HG02763 (cell line): Measurements from ENCODE around the gene NAT10.

ENCODE experiments used
- ATAC-seq: cut with Tn5 transposase; IDR thresholded peaks from one replicate; pipeline ENCODE4 v1.9.1; 2021; ENCODE audit warnings: mild to moderate bottlenecking, moderate library complexity; ENCODE audit not compliant: unreplicated experiment

Gene NAT10

DNA sequence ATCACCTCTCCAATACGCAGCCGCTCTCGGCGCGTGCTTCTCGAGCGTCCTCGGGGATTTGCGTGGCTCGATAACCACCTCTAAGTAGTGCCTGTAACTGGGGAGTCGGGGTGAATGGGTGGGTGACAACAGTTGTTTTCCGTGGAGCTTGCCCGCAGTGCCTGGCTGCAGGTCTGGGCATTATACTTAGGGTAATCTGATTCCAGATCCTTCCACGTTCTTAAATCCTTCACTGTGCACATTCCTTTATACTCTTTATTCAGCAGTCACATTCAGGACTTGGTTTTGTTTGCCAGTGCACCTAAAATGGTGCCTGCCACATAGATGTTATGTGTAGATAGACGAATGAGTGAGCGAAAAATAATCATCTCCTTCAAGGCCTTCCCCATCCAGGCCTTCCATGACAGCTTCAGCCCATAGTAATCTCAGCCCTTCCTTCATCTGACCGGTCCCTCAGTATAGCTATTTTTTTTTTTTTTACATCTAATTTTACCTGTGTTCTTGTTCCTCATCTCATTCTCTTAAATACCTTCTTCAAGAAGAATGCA is 602 bp downstream of the NAT10 start:
- no peak for ATAC-seq

- no peak for ATAC-seq
Observed at GRCh38 chr11:34111722-34112270, 6.4 kb downstream of the NAT10 start.

DNA sequence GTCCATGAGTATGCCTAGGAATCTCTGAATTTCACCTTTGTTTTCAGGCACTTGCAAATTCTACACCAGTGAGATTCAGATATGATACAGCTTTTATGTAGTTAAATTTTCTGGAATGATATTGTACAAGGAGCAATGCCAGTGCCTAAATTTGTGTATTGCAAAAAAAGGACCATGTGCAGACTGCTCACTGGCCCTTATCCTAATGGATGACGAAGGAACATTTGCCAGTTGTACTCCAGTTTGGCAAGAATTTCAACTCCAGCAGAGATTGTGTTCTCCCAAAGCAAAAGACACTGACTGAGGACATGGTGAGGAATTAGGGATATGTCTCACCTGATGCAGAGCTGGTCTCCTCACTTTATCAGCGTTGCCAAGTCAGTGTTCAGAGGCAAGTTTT is 8.6 kb downstream of the NAT10 start:
- no peak for ATAC-seq

DNA sequence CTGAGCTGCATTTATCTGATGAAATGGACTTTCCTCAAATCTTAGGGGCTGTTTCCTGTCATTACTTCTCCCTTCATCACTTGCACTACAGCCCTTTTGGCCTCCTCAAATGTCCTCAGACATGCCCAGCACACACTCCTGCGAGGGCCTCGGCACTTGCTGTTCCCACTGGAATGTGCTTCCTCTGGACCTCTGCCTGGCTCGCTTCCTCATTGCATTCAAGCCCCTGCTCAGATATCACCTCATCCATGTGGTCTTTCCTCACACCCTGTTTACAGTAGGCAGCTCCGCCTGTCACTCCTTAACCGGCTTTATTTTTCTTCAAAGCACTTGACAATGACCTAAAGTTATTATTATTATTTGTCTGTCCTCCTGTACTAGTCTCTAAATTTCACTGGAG is 9.0 kb downstream of the NAT10 start:
- ATAC-seq = no peak

DNA sequence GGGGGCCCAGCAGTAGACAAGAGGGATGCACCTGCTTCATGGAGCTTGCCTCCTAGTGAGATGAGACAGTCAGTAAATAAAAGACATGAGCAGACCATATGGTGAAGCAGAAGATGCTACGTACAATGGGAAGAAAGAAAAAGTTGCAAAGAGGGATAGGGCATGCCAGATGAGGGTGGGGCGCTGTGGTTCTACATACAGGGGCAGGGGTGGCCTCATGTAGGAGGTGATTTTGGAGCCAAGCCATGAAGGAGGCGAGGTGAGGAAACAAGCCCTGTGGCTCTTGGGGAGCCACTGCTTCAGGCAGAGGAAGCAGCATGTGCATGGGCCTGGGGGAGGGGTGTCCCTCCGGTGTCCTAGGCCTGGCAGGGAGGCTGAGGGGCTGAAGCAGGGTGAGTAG is 15.2 kb downstream of the NAT10 start:
- ATAC-seq = no peak

DNA sequence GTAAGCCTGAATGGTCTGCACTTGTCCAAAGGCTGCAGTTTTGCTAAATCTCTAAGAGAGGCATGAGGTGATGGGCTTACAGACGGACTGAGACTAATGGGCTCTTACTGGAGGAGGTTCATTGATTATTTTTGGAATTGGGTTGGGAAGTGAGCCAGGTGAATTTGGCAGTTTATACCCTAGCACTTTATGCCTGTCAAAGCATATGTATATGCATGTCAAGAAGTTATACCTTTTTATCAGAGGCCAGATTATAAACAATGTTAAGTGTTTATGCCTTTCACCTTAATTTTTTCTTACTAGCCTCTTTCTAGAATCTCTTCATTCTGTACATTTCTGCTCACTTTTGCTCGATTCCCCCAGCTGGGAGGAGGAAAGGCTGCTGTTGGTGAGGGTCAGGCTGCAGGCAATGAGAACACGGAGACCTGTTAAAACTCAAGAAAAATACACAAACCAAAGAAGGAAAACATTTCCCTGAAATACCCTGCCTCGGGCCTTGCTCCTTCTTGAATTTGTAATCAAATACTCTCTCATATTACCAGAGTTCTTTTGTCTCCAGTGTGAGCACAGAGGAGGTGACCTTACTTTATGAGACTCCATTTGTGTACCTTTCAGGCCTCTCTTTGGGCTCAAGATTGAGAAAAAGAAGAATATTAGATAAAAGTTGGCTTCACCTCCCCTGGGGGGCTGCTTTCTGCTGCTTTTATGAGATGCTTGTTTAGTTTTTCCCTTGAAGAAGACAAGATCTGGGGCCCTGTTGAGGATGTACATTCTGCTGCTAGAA is 19.6 kb downstream of the NAT10 start:
- no peak for ATAC-seq

DNA sequence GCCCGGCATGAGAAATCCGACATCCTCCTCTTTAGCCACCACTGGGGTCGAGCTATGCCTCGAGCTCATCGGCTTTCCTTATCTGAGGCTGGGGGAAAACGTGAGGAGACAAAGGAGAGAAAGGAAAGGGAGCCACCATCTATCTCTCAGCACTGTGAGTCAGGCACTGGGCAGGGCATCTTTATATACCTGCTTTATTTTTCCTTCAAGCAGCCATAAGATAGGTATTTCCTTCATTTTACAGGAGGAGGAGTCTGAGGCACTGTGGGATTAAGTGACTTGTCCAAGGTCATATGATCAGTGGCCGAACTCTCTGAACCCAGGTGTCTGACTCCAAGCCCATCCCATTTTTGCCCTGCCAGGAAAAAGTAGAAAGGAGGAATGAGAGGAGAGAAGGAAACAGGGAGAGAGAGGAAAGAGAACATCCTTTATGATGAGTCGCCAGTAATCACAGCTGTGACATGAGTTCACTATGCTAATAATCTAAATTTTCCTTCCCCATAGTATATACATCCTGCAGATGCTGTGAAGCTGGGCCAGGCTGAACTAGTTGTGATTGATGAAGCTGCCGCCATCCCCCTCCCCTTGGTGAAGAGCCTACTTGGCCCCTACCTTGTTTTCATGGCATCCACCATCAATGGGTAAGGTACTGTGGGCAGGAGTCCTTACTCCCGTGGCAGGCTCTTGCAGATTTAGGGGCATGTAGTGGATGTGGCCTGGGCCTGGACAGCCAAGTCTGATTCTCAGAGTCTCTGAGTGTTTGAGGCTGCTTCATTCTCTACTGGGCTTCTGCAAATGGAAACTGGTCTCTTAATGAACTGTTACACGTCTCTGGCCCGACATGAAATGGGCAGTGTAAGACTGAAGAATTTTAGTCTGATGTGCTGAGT is 21.8 kb downstream of the NAT10 start:
- no peak for ATAC-seq

DNA sequence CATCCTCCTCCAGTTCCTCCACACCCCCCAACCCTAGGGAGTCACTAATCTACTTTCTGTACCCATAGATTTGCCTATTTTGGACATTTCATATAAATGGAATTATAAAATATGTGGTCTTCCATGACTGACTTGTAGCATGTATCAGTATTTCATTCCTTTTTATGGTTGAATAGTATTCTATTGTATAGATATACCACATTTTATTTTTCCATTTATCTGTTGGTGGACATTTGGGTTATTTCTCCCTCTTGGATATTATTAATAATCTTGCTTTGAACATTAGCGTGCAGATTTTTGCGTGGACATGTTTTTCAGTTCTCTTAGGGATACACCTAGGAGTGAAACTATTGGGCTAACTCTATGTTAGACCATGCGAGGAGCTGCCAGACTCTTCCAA is 23.4 kb downstream of the NAT10 start:
- ATAC-seq = no peak

GRCh38 chr11:34132261-34132965 is 27.0 kb downstream of the NAT10 start:
- no peak for ATAC-seq

- ATAC-seq = no peak
Observed at GRCh38 chr11:34134765-34135164, 29.3 kb downstream of the NAT10 start.

GRCh38 chr11:34135439-34135838 is 30.0 kb downstream of the NAT10 start:
- ATAC-seq = no peak

- ATAC-seq = no peak
Observed at GRCh38 chr11:34136420-34136819, 31.0 kb downstream of the NAT10 start.

GRCh38 chr11:34139346-34139745 is 33.9 kb downstream of the NAT10 start:
- no peak for ATAC-seq

DNA sequence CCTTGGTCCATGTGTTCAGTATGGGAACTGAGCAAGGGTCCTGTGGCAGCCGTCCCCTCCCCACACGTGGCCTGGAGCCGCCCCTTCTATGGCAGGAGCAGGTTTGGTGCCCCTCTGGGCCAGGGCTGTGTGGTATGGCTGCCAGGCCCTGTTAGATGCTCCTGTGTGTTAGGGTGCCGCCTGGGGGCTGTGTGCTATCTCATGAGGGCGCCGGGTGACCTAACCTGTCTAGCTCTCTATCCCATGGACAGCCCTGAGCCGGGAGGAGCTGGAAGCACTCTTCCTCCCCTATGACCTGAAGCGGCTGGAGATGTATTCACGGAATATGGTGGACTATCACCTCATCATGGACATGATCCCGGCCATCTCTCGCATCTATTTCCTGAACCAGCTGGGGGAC is 34.7 kb downstream of the NAT10 start:
- no peak for ATAC-seq

DNA sequence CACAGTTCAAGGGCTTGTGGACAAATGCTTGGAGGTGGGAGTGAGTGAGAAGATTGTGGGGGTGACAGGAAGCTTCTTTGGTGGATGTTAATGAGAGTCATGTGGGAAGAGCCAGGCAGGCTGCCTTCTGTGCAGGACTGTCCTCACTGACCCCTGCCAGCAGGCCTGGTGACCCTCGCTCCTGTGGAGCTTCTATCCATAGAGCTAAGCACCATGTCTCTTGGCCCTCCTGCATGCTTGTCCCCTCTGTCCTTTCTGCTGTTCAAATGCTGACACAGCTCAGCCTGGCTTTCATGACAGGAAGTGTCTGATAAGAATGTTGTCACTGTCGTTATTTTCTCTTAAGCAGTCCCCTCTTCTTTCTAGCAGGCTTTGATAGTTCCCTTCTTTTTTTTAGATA is 37.6 kb downstream of the NAT10 start:
- no peak for ATAC-seq

- ATAC-seq = no peak
Observed at GRCh38 chr11:34145073-34145472, 39.6 kb downstream of the NAT10 start.

- no peak for ATAC-seq
Observed at GRCh38 chr11:34145847-34146381, 40.5 kb downstream of the NAT10 start.

- no peak for ATAC-seq
Observed at GRCh38 chr11:34146411-34146810, 41.0 kb downstream of the NAT10 start.

DNA sequence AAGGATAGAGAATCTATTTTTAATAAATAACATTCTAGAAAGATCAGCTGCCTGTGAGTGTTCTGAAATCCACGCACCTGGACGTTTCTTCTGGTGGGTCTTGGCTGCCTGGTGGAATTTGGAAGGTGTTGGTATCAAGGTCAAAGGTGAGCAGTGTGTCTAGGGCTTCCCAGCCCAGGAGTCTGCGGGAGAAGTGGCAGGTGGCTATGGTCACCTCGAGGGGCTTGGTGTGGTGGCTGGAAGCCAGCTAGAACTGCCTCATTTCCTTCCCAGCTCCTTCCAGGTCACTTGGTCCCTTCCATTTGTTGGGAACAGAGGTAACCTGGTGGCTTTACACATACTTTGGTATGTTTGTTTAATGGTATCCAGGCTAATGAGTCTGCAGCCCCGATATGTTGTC is 41.4 kb downstream of the NAT10 start:
- no peak for ATAC-seq

- no peak for ATAC-seq
Observed at GRCh38 chr11:34147581-34147980, 42.2 kb downstream of the NAT10 start.
